AG09309 (cell line): ENCODE results near the gene CCDC97.

Experiments used
- DNase-seq: peaks from one replicate; pipeline ENCODE4 v3.0.0-alpha.2; 2010; ENCODE audit warnings: low read depth
- H3K4me3 ChIP-seq: 2 replicates; pipeline ENCODE4 v1.5.1; 2011; ENCODE audit warnings: mild to moderate bottlenecking, low read depth, low read length, moderate library complexity; ENCODE audit not compliant: control insufficient read depth
- TF ChIP-seq, protein P1 (sequence below): IDR thresholded peaks from 2 replicates; pipeline ENCODE4 v1.5.1; 2011; ENCODE audit warnings: mild to moderate bottlenecking, low read depth, low read length, inconsistent platforms; ENCODE audit not compliant: insufficient read depth, control insufficient read depth; ENCODE audit errors: missing control alignments

CCDC97 gene

GRCh38 chr19:41299046-41299754 is 10.8 kb upstream of the CCDC97 start:
- no peak for DNase-seq

DNA sequence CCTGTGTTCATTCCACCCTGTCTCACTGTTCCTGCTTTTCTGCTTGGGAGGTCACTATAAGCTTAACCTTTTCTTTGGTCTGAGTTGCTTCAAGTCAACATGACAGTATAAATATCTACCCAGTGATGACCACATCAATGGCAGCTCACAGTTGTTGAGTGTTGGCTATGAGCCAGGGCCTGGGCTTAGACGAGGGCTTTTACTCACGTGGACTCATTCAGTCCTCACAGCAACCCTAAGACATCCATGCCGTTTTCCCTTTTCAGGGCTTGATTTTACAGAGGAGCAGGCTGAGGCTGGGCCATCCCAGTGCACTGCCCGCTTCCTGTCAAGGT is 10.2 kb upstream of the CCDC97 start:
- H3K4me3 ChIP-seq: no peak overlapping the region
- TF ChIP-seq, protein P1, sequence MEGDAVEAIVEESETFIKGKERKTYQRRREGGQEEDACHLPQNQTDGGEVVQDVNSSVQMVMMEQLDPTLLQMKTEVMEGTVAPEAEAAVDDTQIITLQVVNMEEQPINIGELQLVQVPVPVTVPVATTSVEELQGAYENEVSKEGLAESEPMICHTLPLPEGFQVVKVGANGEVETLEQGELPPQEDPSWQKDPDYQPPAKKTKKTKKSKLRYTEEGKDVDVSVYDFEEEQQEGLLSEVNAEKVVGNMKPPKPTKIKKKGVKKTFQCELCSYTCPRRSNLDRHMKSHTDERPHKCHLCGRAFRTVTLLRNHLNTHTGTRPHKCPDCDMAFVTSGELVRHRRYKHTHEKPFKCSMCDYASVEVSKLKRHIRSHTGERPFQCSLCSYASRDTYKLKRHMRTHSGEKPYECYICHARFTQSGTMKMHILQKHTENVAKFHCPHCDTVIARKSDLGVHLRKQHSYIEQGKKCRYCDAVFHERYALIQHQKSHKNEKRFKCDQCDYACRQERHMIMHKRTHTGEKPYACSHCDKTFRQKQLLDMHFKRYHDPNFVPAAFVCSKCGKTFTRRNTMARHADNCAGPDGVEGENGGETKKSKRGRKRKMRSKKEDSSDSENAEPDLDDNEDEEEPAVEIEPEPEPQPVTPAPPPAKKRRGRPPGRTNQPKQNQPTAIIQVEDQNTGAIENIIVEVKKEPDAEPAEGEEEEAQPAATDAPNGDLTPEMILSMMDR: no peak
- DNase-seq: no peak

More at GRCh38 chr19:41299046-41299754, 10.8 kb upstream of the CCDC97 start:
- H3K4me3 ChIP-seq: no peak overlapping the region
- TF ChIP-seq, protein P1: no peak

- TF ChIP-seq, protein P1: no peak
- DNase-seq: no peak
- H3K4me3 ChIP-seq: no peak overlapping the region
These were observed 9.4 kb upstream of the CCDC97 start for GRCh38 chr19:41300555-41300954.

DNA sequence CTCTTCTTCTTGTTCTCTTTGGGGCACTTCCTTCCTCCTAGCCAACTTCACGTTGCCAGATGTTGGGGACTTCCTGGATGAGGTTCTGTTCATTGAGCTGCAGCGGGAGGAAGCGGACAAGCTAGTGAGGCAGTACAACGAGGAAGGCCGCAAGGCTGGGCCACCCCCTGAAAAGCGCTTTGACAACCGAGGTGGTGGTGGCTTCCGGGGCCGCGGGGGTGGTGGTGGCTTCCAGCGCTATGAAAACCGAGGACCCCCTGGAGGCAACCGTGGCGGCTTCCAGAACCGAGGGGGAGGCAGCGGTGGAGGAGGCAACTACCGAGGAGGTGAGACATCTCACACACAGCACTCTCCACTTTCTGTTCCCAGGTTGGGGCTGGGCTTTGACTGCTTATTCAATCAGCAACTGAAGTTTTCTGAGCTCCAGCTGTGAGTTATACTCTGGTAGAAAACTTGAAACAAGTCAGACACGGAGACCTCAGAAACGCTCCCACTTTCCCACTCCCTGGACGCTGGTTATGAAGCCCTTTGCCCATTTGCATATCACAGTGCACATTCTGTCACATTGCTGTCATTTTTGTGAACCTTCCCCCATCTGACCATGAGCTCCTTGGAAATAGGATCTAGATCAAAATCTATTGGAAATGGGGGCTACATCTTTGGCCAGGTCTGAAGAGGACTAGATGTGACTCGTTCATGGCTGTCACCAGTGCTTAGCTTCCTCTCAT is 7.2 kb upstream of the CCDC97 start:
- H3K4me3 ChIP-seq: no peak overlapping the region
- TF ChIP-seq, protein P1: no peak
- DNase-seq: no peak

- H3K4me3 ChIP-seq: no peak overlapping the region
- no peak for DNase-seq
- TF ChIP-seq, protein P1: no peak
These were observed 6.0 kb upstream of the CCDC97 start for GRCh38 chr19:41303954-41304353.

DNA sequence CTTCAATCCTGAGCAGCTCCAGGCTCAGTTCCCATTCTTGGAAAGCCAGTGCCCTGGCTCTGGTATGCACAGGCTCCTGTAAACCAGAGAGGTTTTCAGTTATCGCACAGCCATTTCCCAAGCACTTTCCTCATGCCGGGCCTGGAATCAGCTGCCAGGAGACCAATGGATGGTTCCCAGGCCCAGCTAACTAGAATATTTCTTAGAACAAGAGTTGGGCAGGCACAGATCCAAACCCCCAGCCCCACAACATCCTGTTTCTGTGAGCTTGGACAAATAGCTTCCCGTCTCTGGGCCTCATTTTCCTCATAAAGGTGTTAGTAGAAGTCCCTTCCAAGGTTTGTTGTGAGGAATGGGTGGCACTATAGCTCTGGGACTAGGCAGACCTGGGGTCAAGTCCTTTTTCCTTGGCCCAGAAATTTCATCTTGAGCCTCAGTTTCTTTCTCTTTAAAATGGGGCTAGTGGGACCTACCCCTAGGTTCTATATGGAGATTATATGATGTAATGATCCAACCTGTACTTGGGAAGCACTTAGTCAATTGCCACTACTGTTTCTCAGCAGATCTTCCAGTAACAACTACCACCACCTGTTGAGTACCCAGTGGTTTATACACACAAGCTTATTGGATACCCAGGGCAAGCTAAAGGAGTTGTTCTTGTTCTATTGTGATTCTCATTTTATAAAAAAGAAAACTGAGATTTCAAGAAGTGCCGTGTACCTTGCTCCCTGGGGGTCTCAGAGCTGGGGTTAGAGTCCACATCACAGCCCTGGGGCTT is 5.1 kb upstream of the CCDC97 start:
- no peak overlapping the region for H3K4me3 ChIP-seq
- DNase-seq: no peak
- TF ChIP-seq, protein P1: no peak
